ENCODE measurements around the gene PHACTR1. TPM values are rescaled to one million over a fixed set of nuclear protein-coding genes. Genes with fewer than 3 reads are reported as not detected.

PHACTR1 gene
- total and polyA plus RNA-seq, 7 donors, result 0.60 to 7.5 (median 3.7) TPM

DNA sequence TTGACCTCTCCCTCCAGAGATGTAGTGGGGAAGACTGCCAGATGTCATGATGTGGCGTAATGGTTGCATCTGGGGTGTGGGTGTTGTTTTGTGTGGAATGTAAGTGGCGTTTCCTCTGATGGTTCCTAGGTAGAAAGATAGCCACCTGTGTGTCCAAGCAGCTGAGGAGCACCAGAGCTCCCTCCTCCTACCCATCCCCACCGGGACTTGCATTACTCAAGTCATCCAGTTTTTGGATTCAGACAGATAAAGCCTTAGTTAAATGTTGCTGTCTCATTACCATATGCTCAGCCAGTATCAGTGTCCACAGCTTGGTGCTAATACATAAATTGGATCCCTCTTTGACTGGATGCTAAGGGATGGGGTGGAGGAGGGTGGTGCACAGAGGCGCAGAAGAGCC, 329.5 kb downstream of the PHACTR1 start:
- H3K4me1 ChIP-seq, result no peaks in the 10 kb centered on the region
- H3K27me3 ChIP-seq, result no peaks in the 10 kb centered on the region
- H3K9me3 ChIP-seq, result no peaks in the 10 kb centered on the region
- H3K27ac ChIP-seq, result no peak overlapping the region
- H3K36me3 ChIP-seq, result no peaks in the 10 kb centered on the region
- TF ChIP-seq POLR2AphosphoS5 (IDR thresholded peaks at IDR 0.05), result no peak
- TF ChIP-seq POLR2A (IDR thresholded peaks at IDR 0.05), result no peak
- TF ChIP-seq, protein P1, sequence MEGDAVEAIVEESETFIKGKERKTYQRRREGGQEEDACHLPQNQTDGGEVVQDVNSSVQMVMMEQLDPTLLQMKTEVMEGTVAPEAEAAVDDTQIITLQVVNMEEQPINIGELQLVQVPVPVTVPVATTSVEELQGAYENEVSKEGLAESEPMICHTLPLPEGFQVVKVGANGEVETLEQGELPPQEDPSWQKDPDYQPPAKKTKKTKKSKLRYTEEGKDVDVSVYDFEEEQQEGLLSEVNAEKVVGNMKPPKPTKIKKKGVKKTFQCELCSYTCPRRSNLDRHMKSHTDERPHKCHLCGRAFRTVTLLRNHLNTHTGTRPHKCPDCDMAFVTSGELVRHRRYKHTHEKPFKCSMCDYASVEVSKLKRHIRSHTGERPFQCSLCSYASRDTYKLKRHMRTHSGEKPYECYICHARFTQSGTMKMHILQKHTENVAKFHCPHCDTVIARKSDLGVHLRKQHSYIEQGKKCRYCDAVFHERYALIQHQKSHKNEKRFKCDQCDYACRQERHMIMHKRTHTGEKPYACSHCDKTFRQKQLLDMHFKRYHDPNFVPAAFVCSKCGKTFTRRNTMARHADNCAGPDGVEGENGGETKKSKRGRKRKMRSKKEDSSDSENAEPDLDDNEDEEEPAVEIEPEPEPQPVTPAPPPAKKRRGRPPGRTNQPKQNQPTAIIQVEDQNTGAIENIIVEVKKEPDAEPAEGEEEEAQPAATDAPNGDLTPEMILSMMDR (IDR thresholded peaks at IDR 0.05), result no peak
- TF ChIP-seq EP300 (IDR thresholded peaks at IDR 0.05), result no peak
- intact Hi-C loops (cut with DNase I), result no loop called here
- no peak overlapping the region for H3K4me3 ChIP-seq
- 59 to 73% methylated on average over 4 of the region's 4 CpGs for WGBS, 2 donors
- no peak for DNase-seq

DNA sequence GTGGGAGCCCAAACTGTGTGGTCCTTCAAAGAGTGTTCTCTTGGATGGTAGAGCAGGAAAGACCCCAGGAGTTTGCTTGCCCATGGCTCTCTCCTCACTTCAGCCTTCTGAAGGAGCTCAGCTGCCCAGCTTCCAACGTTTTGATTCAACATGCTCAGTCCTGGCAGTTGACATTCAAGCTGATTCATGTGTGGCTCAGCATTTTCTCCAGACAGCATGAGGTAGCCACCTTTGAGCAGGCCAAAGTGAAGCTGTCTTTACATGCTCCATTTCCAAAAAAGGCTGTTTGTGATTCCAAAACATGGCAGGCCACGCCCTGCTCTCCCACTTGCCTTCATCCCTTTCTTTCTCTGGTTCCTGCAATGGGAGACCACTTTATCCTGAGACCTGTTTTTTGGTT, 331.5 kb downstream of the PHACTR1 start:
- intact Hi-C loops (cut with DNase I), result no loop called here
- WGBS, 2 donors, result 62 to 64% methylated on average over 2 of the region's 2 CpGs
- Histone ChIP-seq H3K36me3 (no peaks in the 10 kb centered on the region), H3K4me1 (no peaks in the 10 kb centered on the region), H3K27ac (no peak overlapping the region), H3K4me3 (no peak overlapping the region), H3K9me3 (no peaks in the 10 kb centered on the region), H3K27me3 (no peaks in the 10 kb centered on the region)
- TF ChIP-seq EP300 (IDR thresholded peaks at IDR 0.05) (no peak), POLR2A (IDR thresholded peaks at IDR 0.05) (no peak), POLR2AphosphoS5 (IDR thresholded peaks at IDR 0.05) (no peak)
- TF ChIP-seq, protein P1 (IDR thresholded peaks at IDR 0.05), result no peak
- no peak for DNase-seq

DNA sequence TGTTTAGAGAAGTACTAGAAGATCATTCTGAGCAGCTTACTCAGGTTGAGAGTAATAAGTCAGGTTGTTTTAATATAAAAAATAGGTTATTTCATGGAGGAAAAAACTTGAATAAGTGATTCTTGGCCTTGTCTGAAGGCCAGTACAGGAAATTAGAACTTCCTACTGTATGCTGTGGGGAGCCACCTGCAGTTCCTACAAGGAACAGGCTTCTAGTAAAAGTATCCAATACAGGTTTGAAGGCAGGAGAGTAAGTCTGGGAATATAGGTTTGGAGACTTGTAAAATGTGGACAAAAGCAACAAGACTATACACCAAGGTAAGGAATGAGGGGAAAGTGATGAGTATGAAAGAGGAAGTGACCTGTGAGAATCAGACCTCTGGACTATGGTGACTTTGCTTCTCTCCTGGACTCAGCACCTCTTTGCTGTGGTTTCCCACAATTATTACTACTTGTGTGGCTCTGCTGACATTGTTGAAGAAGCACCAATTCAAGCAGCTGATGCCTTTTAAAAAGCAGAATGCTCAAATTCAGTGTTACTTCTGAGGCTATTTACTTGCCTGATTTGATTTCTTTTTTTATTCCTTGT, 333.2 kb downstream of the PHACTR1 start:
- no peaks in the 10 kb centered on the region for H3K36me3 ChIP-seq
- H3K4me3 ChIP-seq, result no peak overlapping the region
- TF ChIP-seq POLR2AphosphoS5 (IDR thresholded peaks at IDR 0.05) (no peak), POLR2A (IDR thresholded peaks at IDR 0.05) (no peak), EP300 (IDR thresholded peaks at IDR 0.05) (no peak)
- TF ChIP-seq, protein P1 (IDR thresholded peaks at IDR 0.05), result no peak
- intact Hi-C loops (cut with DNase I), result no loop called here
- H3K27ac ChIP-seq, result no peak overlapping the region
- DNase-seq, result no peak
- H3K4me1 ChIP-seq, result no peaks in the 10 kb centered on the region
- H3K9me3 ChIP-seq, result no peaks in the 10 kb centered on the region
- no peaks in the 10 kb centered on the region for H3K27me3 ChIP-seq

DNA sequence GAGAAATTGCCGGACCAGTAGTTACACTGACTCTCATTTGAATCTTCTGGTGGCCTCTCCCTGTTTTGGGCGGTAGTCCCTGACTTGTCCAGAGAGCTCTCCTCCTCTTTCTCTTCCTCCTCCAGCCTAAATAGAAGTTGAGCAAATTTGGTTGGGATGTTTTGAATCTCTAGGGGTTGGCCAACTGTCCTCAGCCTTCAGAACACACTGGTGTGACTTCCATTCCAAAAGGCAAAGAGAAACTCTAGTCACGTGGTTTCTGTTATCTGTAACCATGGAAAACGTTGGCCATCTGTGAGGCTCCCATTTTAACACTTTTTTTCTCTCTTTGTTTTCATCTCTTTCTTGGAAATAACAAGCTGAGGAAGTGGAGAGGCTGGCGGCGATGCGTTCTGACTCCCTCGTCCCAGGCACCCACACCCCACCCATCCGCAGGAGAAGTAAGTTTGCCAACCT, 336.5 kb downstream of the PHACTR1 start:
- TF ChIP-seq POLR2A (IDR thresholded peaks at IDR 0.05), result no peak
- TF ChIP-seq EP300 (IDR thresholded peaks at IDR 0.05), result no peak
- TF ChIP-seq, protein P1 (IDR thresholded peaks at IDR 0.05), result no peak
- no peaks in the 10 kb centered on the region for H3K4me1 ChIP-seq
- WGBS, 2 donors, result 83 to 84% methylated on average over 9 of the region's 9 CpGs

DNA sequence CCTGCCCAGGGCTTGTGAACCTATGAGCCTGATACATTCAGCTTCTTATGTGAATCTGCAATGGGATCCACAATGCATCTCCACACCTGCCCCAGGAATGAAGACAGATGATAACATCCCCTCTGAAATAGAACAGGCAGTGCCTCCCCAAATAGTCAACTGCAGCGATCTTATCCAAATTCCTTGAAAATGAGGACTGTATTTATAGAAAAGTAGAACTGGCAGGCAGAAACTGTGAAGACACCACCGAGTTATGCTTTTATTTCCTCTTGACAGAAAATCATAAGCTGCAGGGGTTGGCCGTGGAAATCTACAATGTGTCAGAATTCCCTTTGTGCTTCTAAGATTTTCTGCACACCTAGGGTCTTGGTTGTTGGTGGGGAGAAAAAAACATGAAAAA, 341.5 kb downstream of the PHACTR1 start:
- no peaks in the 10 kb centered on the region for H3K27me3 ChIP-seq
- TF ChIP-seq, protein P1 (IDR thresholded peaks at IDR 0.05), result no peak
- no peak for TF ChIP-seq POLR2A (IDR thresholded peaks at IDR 0.05)
- H3K9me3 ChIP-seq, result no peaks in the 10 kb centered on the region
- H3K4me1 ChIP-seq, result no peaks in the 10 kb centered on the region
- no peak for DNase-seq
- no peak overlapping the region for H3K4me3 ChIP-seq
- H3K36me3 ChIP-seq, result no peaks in the 10 kb centered on the region
- intact Hi-C loops (cut with DNase I), result no loop called here
- 89 to 92% methylated on average over 3 of the region's 3 CpGs for WGBS, 2 donors
- H3K27ac ChIP-seq, result no peak overlapping the region

More for the DNA sequence above, 336.5 kb downstream of the PHACTR1 start:
- Histone ChIP-seq H3K27me3 (no peaks in the 10 kb centered on the region), H3K4me3 (no peak overlapping the region), H3K27ac (no peak overlapping the region), H3K9me3 (no peaks in the 10 kb centered on the region), H3K36me3 (no peaks in the 10 kb centered on the region)
- no peak for DNase-seq
- intact Hi-C loops (cut with DNase I), result no loop called here
